ENCODE measurements around the gene C2CD4C.
A peak's percentile ranks its signal among the peaks of the same experiment; 100 is the strongest.
"Not testable (repeated sequence)": the region's sequence is repeated elsewhere in the genome, so short reads cannot be mapped to it uniquely, and the experiment has no call there.

The C2CD4C gene, protein sequence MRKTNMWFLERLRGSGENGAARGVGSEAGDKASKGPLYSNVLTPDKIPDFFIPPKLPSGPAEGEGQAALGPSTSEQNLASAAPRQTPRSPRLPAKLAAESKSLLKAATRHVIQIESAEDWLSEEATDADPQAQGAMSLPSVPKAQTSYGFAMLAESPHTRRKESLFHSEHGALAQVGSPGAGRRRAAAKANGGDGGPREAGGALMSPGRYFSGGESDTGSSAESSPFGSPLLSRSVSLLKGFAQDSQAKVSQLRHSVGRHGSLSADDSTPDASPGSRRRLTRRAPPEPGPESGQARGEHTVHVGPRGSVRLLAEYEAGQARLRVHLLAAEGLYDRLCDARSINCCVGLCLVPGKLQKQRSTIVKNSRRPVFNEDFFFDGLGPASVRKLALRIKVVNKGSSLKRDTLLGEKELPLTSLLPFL

DNA sequence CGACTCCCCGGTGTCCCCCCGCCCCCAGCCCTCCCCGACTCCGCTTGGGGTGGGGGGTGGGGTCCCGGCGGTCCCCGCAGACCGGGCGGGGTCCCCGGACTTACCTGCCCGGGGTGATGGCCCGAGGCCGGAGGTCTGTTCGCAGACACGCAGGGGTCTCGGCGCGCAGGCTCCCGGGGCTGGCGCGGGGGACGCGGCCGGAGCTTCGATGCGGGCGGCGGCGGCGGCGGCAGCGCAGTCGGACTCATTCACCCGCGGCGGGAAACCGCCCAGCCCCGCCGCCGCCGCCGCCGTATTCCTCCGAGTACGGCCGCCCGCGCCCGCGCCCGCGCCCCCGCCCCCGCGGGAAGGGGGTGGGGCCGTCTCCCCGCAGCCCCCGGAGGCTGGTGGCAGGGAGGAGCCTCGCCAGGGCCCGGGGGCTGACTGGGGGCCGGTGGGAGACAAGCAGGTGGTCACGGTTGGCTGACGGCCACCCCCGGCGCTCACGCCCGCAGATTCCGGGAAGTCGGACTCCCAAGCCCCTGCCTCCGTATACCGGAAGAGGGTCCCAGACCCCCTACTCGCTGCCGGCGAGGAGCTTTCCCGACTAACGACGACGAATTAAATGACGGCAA lies at the start of gene C2CD4C:
Gene C2CD4C (minus strand): TSS at position 246 of the 614 bp plus-strand sequence. CDS start 786 bp downstream, outside the sequence.
- DNase-seq, result peak; percentile 61

DNA sequence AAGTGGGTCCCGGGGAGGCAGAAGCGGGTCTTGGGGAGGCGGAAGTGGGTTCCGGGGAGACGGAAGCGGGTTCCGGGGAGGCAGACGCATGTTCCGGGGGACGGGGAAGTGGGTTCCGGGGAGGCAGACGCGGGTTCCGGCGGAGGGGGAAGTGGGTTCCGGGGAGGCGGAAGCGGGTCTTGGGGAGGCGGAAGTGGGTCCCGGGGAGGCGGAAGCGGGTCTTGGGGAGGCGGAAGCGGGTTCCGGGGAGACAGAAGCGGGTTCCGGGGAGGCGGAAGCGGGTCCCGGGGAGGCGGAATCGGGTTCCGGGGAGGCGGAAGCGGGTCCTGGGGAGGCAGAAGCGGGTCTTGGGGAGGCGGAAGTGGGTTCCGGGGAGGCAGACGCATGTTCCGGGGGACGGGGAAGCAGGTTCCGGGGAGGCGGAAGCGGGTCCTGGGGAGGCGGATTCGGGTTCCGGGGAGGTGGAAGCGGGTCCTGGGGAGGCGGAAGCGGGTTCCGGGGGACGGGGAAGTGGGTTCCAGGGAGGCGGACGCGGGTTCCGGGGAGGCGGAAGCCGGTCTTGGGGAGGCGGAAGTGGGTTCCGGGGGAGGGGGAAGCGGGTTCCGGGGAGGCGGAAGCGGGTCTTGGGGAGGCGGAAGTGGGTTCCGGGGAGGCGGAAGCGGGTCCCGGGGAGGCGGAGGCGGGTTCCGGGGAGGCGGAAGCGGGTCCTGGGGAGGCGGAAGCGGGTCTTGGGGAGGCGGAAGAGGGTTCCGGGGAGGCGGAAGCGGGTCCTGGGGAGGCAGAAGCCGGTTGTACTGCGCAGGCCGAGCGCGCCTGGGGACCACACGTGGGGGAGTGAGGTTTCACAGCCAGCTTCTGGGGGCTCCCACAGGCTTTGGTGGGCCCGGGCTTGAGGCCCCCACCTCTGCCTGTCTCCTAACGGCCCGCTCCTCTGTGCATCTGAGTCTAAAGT lies 49.4 kb upstream of the C2CD4C start:
- no peak for DNase-seq

DNA sequence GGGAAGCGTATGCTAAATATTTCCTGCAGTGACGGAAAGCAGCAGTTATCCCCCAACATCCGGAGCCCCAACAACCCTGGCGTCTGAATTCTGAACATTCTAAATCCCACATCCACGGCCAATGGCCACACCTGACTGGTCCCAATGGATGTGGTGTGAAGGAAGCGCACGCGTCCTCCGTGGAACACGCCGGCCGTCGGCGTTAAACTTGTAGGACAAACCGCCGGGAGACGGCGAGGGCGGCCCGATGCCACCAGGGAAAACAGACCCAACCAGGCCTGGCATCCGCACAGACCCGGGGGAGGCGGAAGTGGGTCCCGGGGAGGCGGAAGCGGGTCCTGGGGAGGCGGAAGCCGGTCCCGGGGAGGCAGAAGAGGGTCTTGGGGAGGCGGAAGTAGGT lies 48.7 kb upstream of the C2CD4C start:
- no peak for DNase-seq

DNA sequence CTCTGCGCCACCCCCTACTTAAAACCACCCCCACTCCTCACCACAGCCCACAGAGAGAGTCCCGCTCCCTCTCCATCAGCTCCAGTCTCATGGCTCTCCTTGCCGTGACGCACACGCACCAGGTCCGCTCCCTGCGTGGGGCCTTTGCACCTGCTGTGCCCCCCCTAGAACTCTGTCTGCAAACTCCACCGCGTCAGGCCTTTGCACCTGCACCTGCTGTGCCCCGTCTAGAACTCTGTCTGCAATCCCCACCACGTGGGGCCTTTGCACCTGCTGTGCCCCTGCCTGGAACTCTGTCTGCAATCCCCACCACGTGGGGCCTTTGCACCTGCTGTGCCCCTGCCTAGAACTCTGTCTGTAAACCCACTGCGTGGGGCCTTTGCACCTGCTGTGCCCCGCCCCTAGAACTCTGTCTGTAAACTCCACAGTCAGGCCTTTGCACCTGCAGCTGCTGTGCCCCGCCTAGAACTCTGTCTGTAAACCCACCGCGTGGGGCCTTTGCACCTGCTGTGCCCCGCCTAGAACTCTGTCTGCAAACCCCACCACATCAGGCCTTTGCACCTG lies 47.7 kb upstream of the C2CD4C start:
- no peak for DNase-seq

DNA sequence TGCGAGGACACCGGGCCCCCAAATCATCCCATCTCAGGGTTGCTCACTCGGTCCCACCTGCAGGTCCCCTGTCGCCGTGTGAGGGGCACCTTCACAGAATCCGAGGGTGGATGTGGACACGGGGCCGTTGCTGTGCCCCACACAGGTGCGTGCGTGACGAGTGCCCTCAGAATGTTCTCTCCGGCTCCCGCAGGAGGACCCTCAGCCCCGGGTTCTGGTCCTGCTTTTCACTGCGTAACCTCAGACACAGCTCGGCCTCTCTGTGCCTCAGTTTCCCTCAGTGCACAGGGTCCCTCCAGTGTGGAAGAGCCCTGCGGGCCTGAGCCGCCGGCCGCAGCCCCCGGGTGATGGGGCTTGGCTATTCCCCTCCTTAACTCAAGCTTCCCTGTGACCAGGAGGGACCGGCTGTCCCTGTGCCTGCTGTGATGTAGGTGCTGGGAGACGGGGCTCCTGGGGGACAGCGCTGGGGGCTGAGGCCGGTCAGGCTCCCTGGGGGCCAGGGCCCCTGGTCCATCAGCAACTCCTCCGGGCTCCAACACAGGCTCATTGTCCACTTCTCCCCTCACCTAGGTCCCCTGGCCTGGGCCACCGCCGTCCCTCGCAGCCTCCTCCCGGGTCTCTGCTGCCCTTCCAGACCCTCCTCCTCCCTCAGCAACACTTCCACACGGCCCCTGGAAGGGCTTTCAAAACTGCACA lies 47.1 kb upstream of the C2CD4C start:
- no peak for DNase-seq

DNA sequence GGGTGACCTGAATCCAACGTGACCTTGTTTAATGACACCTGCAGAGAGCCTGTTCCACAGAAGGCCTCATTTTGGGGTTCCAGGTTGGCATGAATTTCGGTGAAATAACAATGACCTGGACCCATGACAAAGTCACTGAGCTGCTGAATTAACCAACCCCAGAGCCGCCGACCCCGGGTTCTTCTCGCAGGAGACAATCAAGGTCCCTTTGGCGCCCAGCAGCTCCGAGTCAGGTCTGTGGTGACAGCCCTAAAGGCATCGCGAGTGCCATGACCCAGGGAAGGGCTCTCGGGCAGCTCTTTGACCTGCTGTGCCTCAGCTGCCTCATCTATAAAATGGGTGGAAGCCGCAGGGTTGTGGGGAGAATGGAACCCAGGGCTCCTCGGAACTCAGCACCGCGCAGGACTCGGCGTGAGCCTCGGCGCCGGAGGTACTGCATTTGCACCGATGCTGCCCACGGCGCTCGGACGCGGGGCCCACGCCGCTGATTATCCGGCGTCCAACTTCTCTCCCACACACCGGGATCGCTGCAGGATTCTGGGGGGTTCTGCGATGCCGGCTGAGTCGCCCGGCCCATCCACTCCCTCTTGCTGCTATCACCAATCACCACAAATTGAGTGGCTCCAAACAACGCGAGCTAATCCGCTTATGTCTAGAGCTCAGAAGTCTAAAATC lies 46.2 kb upstream of the C2CD4C start:
- DNase-seq, result no peak

DNA sequence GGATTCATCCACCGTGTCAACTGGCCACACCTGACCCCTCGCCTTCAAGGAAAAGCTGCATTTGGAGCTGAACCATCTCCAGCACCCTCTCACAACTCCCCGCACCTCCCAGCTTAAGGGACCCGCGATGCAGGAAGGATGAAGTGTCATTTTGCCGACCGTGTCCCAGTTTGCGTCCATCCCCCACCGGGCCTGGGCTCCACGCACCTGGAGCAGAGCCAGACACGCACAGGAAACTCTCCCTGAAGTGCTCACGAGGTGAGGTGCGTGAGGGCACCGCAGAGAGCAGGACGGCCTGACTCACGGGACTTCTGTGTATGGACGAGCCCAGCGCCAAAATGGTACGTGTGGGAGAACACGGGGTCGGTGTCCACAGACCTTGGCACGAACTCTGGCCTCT lies 44.7 kb upstream of the C2CD4C start:
- no peak for DNase-seq

DNA sequence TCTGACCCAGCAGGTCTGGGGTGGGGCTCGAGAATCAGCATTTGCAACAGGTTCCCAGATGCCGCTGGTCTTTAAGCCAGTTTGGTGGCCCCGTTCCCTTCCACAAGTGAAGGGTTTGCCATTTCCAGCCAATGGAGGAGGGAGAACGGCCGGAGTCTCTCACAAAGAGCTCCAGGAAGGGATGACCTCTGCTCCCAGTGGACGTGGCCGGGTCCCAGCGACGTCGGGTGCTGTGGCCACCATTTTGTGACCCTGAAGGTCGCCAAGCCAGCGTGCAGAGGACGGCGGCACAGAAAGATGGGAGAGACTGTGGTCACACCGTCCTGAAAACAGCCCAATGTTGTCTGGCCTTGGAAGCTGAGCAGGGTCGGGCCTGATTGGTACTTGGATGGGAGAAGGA lies 43.9 kb upstream of the C2CD4C start:
- DNase-seq, result no peak

DNA sequence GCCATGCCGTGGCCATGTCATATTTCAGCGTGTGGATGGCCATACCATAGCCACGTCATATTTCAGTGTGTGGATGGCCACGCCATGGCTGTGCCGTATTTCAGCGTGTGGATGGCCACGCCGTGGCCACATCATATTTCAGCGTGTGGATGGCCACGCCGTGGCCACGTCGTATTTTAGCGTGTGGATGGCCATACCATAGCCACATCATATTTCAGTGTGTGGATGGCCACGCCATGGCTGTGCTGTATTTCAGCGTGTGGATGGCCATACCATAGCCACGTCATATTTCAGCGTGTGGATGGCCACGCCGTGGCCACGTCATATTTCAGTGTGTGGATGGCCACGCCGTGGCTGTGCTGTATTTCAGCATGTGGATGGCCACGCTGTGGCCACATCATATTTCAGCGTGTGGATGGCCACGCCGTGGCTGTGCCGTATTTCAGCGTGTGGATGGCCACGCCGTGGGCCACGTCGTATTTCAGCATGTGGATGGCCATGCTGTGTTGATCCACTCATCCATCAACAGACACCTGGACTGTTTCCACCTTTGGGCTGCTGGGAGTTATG lies 42.0 kb upstream of the C2CD4C start:
- DNase-seq, result not testable (repeated sequence)

DNA sequence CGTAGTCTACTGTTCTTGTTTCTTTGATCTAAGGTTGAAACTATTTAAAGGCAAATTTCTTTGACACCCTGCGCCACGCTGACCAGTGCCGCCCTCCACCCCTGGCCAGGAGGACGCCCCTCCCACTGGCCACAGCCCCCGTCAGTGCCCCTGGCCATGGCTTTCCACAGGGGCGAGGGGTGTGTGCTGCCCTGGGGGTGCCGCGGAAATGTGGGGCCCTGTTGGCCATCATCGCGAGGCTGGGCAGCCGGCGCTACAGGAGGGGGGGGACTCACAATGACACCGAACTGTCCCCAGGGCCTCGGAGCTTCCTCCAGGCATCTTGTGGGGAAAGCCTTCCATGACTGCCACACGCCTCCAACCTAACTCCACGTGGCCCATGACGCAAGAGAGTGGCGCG lies 41.0 kb upstream of the C2CD4C start:
- DNase-seq, result no peak

DNA sequence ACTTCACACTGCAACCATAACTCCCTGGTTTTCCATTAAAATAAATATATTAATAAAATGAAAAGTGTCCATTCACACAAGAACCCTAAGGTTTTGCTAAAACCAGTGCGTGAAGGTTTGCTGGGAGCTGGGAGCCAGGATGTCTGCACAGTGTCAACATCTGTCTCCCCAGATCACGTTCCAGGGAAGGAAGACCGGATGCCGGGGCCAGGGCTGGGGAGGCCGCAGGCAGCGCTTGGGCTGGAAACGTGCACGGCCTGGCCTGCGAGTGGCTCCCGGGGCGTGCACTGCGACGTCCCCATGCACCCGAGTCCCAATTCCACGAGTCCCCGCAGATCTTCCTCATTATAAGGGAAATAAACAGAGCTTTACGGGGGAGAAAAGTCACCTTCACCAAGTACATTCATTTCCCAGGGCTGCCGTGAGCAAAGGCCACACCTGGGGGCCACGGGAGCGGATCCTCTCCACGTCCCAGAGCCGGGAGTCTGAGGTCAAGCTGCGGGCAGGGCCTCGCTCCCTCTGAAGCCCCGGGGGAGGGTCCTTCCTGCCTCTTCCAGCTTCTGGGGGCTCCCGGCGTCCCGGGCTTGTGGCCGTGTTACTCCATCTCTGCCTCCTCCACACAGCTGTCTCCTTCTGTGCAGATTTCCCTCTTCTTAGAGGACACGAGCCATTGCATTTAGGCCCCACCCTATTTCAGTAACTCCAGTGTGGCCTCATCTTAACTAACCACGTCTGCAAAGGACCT lies 39.0 kb upstream of the C2CD4C start:
- DNase-seq, result no peak

DNA sequence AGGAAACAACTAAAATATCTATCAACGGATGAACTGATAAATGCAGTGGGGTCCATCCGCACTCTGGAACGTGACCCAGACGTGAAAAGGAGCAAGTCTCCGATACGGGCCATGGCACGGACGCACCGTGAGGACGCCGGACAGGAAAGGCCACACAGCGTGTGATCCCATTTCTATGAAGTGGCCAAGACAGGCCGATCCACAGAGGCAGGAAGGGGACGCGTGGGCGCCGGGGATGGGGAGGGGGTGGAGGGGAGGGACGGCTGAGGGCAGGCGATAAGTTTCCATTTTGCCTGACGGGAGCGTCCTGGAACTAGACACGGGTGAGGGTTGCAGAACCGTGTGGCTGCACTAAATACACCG lies 38.1 kb upstream of the C2CD4C start:
- no peak for DNase-seq

DNA sequence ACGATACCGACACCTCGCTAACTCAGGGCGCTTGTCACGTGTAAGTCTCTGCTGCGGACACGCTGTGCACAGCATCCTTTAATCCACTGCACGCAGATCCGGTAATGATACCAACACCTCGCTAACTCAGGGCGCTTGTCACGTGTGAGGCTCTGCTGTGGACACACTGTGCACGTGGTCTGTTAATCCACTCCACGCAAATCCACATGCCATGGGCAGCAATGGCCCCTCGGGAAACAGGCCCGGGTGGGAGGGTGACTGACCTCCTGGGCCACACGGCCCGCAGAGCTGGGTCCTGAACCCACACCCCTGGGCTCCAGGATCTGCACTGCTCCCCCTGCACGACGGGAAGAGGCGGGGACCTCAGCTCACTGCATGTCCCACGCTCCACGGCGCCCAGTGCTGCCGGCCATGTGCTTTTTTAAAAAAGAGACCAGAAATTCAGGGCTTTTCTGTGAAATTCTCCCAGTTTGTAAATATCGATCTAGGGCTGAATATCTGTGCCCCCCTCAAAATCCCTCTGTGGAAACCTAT lies 35.8 kb upstream of the C2CD4C start:
- no peak for DNase-seq

DNA sequence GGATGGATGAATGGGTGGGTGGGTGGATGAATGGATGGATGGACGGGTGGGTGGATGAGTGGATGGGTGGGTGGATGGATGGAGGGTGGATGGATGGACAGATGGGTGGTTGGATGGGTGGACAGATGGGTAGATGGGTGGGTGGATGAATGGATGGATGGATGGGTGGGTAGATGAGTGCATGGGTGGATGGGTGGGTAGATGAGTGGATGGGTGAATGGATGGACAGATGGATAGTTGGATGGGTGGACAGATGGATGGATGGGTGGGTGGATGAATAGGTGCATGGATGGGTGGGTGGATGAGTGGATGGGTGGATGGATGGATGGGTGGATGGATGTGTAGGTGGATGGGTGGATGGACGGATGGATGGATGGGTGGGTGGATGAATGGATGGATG lies 34.1 kb upstream of the C2CD4C start:
- no peak for DNase-seq

DNA sequence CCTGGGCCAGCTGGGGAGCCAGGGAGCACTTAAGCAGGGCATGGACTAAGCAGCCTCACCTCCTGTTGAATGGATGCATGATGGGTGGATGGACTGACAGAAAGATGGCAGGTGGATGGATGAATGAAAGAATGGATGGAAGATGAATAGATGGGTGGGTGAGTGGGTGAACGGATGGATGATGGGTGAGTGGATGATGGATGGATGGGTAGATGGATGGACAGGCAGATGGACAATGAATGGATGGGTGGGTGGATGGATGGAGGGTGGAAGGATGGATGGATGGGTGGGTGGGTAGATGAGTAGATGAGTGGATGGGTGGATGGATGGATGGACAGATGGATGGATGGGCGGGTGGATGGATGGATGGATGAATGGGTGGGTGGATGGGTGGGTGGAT lies 33.1 kb upstream of the C2CD4C start:
- DNase-seq, result no peak

DNA sequence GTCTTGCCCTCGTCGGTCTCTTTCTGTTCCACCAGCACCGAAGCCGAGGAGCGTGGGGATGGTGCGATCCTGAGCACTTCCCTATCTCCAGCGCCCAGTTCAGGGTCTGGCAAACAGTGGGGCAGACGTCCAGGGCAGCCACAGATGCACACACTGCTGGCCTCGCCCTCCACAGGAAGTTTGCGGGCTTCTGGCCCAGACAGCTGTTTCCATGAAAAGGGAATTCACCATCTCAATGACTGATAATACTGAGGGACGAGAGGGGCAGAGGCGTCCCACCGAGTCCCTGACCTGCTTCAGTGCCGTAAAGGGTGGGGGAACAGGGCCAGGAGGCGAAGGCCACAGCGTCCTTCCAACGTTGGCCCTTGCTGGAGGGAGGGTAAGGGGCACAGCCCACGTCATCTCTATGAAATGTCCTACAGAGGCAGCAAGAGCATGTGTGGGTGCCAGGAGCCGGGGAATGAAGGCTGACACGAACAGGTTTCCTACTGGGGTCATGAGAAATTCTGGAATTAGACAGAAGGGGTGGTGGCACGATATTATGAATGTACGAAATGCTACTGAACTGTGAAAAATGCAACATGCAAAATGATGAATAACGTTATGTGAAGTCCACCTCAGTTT lies 32.4 kb upstream of the C2CD4C start:
- no peak for DNase-seq

DNA sequence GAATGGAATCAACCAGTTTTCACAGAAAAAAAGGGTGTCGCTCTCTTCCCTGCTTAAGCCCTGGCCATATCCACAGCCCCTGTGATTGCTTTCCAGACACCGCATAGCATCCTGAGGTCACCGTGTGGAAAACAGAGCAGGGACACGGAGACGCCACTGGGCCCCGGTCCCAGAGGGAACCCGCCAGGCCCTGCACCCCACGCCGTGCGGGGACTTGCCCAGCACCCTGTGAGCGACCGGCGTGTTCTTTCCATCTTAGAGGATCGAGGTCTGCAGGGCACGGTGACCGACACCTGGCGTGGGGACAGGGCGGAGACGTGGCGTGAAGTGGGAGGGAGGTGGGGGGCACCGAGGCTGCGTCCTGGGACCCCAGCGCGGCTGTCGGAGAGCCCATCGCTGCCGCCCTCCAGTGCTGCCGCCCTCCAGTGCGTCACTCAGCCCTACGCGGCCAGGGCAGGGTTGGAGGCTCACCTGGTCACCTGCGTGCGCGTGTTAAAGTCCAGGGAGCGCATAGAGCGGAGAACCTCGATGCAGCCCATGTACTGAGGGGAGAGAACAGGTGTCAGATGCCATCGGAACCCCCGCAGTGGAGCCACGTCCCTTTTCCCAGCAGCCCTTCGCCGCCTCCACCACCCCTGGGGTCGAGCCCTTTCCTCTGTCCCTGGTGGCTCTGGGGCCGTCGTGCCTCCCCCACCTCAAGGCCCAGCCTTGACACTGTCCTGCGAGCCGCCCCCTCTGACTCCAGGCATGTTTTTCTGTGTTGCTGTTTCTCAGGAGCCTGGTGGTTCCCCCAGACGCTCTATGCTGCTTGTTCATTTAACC lies 31.7 kb upstream of the C2CD4C start:
- no peak for DNase-seq

DNA sequence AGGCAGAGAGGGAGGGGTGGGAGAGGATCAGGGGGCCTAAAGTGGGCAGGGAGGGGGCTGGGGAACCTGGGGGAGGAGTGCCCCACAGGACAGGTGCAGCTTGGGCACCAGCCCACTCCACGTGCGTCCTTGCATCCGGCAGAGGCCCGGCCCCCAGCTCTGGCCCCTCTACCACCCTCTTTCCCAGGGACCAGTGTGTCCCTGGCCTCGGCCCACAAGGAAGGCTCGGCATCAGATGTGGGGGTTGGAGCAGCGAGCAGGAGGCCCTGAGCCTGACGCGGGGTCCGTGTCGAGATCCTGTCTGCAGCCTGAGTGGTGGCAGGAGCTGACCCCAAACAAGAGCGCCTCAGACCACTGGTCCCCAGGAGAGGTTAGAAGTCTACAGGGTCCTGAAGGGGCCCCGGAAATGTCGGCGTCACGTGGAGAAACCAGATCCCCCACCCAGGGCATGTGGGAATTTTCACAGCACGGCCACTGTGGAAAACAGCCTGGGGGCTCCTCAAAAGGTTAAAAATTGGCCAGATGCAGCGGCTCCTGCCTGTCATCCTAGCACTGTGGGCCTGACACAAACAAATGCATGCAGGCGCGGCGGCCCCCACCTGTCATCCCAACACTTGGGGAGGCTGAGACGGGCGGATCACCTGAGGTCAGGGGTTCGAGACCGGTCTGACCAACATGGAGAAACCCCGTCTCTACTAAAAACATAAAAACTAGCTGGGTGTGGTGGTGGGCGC lies 30.4 kb upstream of the C2CD4C start:
- no peak for DNase-seq
